ENCODE results near the gene SENP1.
"Not testable (repeated sequence)": the region's sequence is repeated elsewhere in the genome, so short reads cannot be mapped to it uniquely, and the experiment has no call there.

Gene SENP1

DNA sequence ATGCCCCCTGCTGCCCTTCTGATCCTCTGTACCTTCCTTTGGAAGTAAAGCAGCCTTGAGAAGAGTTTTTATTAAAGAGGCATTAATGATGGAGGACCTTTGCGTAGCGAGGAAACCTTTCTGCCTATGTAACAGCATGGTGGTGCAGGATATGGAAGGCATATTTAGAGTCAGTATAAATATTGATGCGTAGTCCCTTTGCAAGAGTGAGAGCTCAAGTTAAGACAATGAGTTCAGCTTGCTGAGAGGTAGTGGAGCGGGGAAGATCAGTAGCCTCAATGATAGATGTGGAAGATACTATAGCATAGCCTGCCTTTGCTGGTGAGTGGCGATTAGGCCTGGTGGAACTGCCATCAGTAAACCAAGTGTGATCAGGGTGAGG is 5.4 kb upstream of the SENP1 start:
- DNase-seq (ENCODE audit: low read depth in 2 of 2), result not testable (repeated sequence)

DNA sequence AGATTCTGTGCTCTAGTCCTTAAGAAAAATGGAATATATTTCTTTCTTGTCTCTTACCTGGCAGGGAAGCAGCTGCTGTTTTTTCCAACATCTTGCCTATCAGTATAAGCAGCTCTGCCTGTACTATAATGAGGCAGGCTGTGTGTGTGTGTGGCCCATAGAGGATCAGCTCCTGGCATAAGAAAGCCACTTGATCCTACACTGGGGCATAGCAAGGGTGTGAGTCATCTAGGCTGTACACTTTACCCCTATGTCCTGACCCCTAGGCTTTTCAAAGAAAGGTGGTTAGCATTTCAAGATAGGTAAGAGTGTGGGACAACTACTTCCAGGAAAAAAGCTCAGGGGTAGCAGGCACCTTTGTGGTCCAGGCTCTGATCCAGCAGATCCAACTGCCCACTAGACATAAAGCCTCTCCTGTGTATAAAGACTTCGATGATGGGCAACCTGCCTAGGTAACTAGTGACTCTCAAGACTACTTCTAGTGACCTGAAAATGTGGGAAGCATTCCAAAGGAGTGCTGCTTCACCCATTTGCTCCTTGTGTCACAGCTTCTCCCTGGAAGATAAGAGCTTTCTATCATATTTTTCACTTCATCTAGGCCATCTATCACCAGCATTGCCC is 4.9 kb upstream of the SENP1 start:
- no peak for DNase-seq (ENCODE audit: low read depth in 2 of 2)

GRCh38 chr12:48109424-48109823 is 3.5 kb upstream of the SENP1 start:
- no peak for DNase-seq (ENCODE audit: low read depth in 2 of 2)

DNA sequence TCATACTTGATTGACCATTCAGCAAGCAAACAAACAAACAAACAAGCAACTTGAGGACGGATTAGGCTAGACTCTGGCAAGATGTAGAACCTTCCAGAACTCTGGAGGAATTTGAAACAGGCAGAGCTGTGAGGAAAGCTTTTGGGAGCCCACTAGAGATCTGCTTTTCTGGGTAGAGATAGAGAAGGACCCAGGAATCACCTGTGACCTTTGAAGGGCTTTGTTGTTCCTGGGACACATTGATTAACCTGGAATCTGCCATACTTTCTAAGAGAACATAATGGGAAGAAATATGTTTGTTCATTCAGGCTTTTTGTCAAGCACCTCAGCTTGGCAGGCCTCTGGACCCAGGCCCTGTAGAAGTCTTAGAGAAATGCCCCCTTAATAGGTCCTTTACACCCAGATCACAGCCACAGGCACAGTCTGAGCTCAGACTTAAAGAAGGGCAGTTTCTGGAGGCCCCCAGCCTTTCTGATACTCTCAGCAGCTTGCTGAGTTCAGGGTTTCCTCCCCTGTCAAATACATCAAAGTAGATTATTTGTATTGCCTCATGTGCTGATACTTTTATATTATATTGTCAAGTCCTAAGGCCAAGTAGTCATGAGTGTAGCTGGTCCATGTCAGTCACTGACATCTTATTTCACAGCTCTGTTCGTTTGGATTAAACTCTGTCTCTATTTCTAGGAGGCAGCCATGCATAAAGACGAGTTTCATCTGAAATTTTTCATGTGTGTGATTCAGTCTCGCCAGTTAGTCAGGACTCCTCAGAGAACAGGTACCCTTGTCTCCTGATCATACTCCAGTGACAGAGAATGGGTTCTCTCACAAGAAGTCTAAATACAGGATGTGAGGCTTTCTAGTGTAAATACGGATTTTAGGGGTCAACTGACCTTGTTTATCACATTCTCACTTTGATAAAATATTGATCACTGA is 1.1 kb upstream of the SENP1 start:
- DNase-seq (ENCODE audit: low read depth in 2 of 2), result no peak

DNA sequence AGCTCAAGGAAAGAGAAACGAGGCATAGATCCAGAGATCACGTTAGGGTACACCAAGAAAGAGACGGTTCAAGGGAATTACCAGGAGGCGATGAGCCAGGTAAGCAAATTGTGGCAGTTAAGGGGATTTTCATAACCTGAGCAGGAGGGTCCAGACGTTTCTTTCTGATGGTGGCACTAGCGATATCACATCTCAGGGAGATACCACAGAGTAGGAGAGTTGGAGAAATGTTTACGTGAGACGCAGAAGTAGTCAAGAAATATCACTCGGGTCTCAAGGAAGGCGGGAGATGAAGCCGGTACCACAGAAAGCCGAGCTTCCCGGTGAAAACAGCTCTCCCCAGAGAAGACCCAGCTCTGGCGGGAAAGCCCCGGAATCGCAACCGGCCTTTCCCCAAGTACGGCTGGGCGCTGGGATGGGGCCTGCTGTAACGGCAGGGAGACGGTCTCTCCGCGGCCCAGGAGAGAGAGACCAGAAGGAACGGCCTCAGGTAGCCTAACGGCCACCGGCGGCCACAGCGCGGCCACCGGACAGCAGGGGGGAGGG is 485 bp downstream of the SENP1 start:
- peak; percentile 15 to 19 for DNase-seq (ENCODE audit: low read depth in 2 of 2)

DNA sequence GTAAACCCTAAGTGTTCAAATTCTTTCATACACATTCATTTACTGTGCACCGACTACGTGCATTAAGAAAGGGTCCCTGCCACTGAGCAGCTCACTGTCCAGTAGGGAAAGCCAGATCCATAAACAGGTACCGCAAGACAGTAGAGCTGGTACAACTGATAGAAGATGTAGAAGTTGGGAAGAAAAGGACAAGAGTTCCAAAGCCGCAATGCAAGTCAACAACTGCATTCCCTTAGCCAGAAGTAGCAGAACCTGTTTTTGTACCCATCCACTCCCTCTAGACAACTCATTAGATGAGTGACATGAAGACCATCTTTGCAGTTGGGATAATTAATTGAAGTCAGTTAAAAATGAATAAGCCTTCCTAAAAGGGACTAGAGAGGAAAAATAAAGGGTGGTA is 1.3 kb downstream of the SENP1 start:
- DNase-seq (ENCODE audit: low read depth in 2 of 2), result no peak

GRCh38 chr12:48092611-48093010 is 13.3 kb downstream of the SENP1 start:
- DNase-seq (ENCODE audit: low read depth in 2 of 2), result no peak

DNA sequence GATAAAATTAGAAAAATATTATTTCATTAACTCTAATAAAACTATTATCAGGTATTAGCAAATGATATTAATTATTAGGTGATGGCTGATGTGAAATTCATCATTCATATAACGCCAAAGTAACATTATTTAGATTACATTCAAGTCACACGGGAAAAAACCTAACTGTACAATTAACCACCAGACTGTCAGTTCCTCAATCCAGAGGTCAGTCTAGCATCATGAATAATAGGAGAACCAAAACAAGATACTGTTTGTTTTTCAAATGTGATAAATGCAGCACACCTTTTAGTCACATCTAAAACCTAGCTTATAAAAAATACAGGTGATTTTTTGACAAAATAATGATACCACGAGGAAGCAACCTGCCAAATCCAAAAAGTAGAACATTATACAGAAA is 19.6 kb downstream of the SENP1 start:
- DNase-seq (ENCODE audit: low read depth in 2 of 2), result no peak

GRCh38 chr12:48084841-48085460 is 20.9 kb downstream of the SENP1 start:
- no peak for DNase-seq (ENCODE audit: low read depth in 2 of 2)

DNA sequence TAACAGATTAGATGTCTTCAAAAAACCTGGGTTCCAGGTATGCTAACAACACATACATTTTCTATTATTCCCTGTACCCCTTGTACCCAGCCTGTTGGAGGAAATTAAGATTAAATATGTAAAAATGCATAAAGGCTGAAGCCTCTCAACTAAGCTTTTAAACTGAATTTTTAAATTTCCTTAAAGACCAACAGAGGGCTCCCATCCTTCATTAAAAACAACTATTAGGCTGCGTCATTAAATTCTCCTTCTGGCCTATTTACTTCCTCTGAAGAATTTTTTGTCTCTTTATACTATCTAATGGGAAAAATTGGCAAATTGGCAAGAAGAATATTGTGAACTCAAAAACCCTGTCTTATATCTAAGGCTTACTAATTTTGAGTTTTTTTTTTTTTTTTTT is 21.8 kb downstream of the SENP1 start:
- no peak for DNase-seq (ENCODE audit: low read depth in 2 of 2)

- DNase-seq (ENCODE audit: low read depth in 2 of 2), result no peak
Observed at GRCh38 chr12:48080821-48081220, 25.1 kb downstream of the SENP1 start.

- no peak for DNase-seq (ENCODE audit: low read depth in 2 of 2)
Observed at GRCh38 chr12:48080285-48080684, 25.6 kb downstream of the SENP1 start.

- DNase-seq (ENCODE audit: low read depth in 2 of 2), result no peak
Observed at GRCh38 chr12:48078901-48079300, 27.0 kb downstream of the SENP1 start.

DNA sequence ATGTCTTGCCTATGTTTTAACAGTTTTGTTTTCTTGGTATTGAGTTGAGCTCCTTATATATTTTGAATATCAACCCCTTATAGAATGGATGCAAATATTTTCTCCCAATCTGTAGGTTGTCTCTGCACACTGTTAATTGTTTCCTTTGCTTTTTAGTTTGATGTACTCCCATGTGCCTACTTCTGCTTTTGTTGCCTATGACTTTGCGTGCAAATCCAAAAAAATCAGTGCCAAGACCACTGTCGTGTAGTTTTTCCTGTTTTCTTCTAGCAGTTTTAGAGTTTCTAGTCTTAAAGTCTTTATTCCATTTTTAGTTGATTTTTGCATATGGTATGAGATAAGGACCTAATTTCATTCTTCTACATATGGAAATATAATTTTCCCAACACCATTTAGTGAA is 28.8 kb downstream of the SENP1 start:
- DNase-seq (ENCODE audit: low read depth in 2 of 2), result no peak

DNA sequence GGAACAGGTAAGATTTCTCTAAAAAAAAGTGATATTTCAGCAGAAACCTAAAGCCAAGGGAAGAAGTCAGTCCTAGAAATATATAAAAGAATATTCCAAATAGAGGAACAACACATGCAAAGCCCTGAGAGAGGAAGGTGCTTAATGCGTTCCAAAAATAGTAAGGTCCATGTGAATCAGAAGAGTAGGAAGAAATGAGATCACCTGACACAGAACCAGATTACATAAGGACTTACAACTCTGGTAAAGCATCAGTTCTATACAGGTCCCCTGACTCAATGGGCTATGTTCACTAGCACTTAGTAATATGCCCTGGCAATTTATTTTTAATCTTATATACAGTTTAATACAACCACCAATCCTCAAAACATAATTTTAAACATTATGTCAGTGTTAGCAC is 30.0 kb downstream of the SENP1 start:
- no peak for DNase-seq (ENCODE audit: low read depth in 2 of 2)

DNA sequence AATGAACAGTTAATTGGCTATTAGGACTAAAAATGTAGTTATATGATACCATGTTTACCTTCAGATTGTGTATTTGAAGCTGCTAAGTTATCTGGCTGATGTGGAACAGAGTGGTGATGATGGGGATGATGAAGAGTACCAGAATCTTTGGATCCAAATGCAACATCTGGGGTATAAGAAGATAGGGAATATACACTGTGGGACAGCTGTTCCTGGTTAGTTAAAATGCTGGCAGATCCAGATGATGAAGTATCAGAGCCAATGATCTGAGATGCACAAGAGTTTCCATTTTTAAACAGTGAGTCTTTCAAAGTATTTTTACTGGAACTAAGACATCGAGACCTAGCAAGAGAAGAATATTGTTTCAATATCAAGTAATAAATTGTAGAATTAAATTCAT is 31.6 kb downstream of the SENP1 start:
- DNase-seq (ENCODE audit: low read depth in 2 of 2), result no peak

DNA sequence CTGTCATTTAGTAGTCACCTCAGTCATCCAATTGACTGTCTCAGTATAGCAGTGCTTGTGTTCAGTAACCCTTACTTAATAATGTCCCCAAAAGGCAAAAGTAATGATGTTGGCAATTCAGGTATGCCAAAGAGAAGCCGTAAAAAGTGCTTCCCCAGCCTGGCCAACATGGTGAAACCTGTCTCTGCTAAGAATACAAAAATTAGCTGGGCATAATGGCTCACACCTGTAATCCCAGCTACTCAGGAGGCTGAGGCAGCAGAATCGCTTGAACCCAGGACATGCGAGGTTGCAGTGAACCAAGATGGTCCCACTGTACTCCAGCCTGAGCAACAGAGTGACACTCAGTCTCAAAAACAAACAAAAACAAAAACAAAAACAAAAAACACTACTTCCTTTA is 33.6 kb downstream of the SENP1 start:
- DNase-seq (ENCODE audit: low read depth in 2 of 2), result no peak

GRCh38 chr12:48071808-48072207 is 34.1 kb downstream of the SENP1 start:
- DNase-seq (ENCODE audit: low read depth in 2 of 2), result no peak

DNA sequence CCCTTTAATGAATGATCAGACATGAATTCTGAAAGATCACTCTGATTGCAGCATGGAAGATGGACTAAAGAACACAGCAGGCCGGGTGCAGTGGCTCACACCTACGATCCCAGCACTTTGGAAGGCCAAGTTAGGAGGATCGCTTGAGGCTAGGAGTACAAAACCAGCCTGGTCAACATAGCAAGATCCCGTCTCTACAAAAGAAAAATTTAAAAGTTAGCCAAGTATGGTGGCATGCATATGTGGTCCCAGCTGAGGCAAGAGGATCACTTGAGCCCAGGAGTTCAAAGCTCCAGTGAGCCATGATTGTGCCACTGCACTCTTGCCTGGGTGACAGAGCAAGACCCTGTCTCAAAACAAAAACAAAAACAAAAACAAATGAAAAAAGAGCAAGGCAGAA is 35.1 kb downstream of the SENP1 start:
- no peak for DNase-seq (ENCODE audit: low read depth in 2 of 2)

DNA sequence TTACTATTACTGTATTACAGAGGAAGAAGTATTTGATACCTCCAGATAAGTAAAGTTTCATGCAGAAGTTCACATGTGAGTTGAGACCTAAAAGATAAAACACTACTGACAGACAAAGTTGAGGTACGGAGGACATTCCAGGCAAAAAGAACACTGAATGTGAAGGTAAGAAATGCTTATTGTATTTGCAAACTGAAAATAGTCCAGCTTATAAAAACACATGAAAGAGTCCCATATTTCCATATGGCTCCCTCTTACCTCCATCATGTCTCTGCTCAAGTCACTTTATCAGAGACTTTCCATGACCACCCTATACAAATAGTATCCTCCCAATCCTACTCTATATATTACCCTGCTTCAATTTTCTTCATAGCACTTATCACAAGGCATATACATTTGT is 35.8 kb downstream of the SENP1 start:
- DNase-seq (ENCODE audit: low read depth in 2 of 2), result no peak

DNA sequence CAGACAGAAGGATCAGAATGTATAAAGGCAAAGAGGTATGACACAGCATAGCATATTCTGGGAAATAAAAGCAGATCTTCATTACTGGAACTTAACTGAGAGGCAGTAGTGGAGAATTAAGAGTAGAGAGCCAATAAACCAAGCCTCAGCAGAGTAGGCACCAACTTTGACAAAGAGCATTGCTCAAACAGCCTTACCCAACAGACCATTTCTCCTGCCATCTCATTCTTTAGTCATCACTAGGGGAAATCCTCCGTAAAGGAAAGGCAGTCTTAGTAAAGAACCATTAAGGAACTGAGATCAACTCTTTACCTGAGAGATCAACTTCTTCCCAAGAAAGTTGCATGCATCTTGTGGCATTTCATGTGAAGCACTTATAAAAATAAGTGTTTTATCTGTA is 36.6 kb downstream of the SENP1 start:
- no peak for DNase-seq (ENCODE audit: low read depth in 2 of 2)

GRCh38 chr12:48068457-48068856 is 37.4 kb downstream of the SENP1 start:
- DNase-seq (ENCODE audit: low read depth in 2 of 2), result no peak

Data from activated CD4-positive, alpha-beta T cell treated with anti-CD3 and anti-CD28 coated beads for 24 hours (primary cell).